Daoy (cell line): ENCODE results near the gene TMEM132C. TPM values are rescaled to one million over a fixed set of nuclear protein-coding genes. Genes with fewer than 3 reads are reported as not detected.
"Not testable (repeated sequence)": the region's sequence is repeated elsewhere in the genome, so short reads cannot be mapped to it uniquely, and the experiment has no call there.

Source experiments
- DNase-seq: peaks from one replicate; pipeline ENCODE4 v3.0.0-alpha.2; 2015; ENCODE audit warnings: low read depth
- total RNA-seq: library from RNA; depleted of rRNA; stranded (reverse); fragments of >200 nt; shearing (Covaris generic); gene quantifications from 2 replicates; pipeline ENCODE4 v1.2.3, GENCODE V29; 2014

The TMEM132C gene
- total RNA-seq, 1 experiment from 2014 or later, result not detected

DNA sequence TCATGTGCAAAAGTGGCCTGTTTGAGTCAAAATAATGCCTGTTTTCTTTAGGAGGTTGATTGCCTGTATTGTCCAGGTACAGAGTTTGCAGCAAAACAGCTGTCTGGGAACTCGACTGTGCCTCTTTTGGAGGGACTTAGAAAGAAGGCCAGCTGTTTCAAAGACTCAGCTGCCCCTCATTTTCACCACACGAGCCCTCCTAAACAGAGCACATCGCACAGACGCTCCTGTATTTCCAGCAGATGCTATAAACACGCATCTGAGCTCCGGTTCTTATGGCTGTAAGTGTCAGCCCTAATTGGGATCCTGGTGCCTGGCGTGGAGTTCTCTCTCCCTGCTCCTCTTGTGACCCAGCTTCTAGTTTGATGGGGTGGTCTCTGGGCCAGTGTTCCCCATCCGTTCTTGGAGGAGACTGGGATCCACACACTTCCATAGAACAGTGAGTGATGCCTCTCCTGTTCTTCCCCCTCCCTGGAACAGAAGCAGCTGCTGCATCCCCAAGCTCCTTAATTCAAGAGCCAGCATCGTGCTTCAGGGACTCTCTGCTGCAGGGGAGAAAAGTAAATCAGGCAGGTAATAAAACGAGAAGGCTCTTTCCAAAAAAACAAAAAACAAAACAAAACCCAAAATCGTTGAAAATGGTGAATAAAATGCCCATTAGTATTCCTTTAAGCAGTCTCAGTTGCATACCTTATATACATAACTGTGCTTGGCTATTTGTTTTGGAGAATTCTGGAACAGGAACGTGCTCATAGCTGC is 287.8 kb downstream of the TMEM132C start:
- no peak for DNase-seq

DNA sequence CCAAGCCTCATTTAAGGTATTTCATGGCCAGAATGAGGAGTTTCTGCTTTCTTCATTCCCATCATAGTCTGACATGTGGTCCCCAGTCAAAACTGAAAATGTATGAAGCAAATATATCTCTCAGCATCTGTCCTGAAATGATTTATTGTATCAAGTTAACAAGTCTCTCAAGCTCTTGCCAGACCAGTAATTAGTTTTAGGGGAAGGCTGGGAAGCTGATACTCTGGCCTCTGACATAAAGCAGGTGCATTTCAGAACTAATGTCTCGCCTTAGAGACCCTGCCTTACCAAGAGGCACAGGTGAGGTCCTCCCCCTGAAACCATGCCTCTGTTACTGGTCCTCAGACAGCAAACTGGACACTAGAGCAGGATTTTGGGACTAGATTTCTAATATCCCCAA is 290.3 kb downstream of the TMEM132C start:
- no peak for DNase-seq

GRCh38 chr12:128564956-128565355 is 298.0 kb downstream of the TMEM132C start:
- DNase-seq, result no peak

- DNase-seq, result no peak
These were observed 300.8 kb downstream of the TMEM132C start for GRCh38 chr12:128567730-128568129.

- no peak for DNase-seq
These were observed 303.5 kb downstream of the TMEM132C start for GRCh38 chr12:128570191-128571065.

DNA sequence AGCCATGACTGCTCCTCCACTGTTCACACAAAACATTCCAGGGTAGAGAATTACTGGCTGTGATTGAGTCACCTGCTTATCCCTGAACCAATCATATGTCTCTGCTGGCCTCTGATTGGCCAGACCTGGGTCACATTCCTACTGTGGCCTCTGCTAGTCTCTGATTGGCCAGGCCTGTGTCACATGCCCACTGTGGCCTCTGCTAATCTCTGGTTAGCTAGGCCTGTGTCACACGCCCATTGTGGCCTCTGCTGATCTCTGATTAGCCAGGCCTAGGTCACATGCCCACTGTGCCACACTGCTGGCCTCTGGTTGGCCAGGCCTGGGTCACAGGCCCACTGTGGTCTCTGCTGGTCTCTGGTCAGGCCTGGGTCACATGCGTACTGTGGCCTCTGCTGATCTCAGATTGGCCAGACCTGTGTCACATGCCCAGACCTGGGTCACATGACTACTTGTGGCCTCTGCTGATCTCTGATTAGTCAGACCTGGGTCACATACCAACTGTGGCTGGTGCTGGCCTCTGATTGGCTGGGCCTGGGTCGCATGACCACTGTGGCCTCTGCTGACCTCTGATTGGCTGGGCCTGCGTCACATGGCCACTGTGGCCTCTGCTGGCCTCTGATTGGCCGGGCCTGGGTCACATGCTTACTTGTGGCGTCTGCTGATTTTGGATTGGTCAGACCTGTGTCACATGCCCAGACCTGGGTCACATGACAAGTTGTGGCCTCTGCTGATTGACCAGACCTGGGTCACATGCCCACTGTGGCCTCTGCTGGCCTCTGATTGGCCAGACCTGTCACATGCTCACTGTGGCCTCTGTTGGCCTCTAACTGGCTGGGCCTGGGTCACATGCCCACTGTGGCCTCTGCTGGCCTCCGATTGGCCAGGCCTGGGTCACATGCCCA is 305.2 kb downstream of the TMEM132C start:
- DNase-seq, result no peak

GRCh38 chr12:128573907-128574306 is 306.9 kb downstream of the TMEM132C start:
- DNase-seq, result no peak

- DNase-seq, result no peak
These were observed 311.1 kb downstream of the TMEM132C start for GRCh38 chr12:128578045-128578444.

DNA sequence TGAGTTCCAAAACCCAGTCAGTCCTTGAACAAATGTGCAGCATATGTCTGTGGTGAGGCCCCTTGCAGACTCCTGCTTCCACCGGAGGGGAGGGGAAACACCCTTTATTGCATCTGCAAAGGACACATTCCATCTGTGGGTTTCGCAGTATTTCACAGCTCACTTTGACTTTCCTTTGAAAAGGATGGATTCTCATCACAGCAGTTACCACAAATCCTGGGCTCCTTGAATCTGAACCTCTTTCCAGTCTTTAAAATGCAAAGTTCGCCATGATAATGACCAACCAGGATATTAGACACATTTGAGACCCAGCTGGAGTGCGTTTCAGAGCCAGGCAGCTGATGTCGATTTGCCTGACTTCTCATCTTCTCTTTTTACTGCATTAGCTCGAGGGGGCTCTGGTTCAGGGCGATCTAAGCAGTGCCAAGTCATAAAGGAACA is 314.4 kb downstream of the TMEM132C start:
- DNase-seq, result no peak

DNA sequence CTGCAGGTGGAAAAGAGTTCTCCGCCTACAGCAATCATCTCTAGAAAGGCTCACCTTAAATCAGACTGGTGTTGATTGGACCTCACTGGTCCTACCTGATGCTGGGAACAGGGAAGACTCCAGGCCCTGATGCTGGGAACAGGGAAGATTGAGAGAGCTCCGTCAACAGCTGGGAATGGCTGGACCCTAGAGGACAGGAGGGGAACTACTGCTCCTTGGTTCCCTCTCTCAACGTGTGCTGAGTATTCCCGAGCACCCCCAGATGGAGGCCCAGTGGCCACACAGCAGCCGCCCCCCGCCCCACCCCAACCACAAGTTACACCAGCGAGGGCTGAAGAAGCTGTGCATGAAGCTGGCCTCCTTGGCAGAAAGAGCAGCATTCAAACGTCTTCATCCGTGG is 316.5 kb downstream of the TMEM132C start:
- no peak for DNase-seq

- DNase-seq, result no peak
These were observed 319.6 kb downstream of the TMEM132C start for GRCh38 chr12:128586451-128587029.

GRCh38 chr12:128587918-128588317 is 320.9 kb downstream of the TMEM132C start:
- DNase-seq, result no peak

- no peak for DNase-seq
These were observed 325.3 kb downstream of the TMEM132C start for GRCh38 chr12:128592220-128592744.

GRCh38 chr12:128594521-128594920 is 327.6 kb downstream of the TMEM132C start:
- no peak for DNase-seq

GRCh38 chr12:128595609-128596008 is 328.6 kb downstream of the TMEM132C start:
- no peak for DNase-seq

- DNase-seq, result no peak
These were observed 333.9 kb downstream of the TMEM132C start for GRCh38 chr12:128600886-128601285.

- DNase-seq, result no peak
These were observed 336.7 kb downstream of the TMEM132C start for GRCh38 chr12:128603573-128604115.

GRCh38 chr12:128604219-128604618 is 337.2 kb downstream of the TMEM132C start:
- not testable (repeated sequence) for DNase-seq

GRCh38 chr12:128606051-128606450 is 339.1 kb downstream of the TMEM132C start:
- DNase-seq, result peak; percentile 62

- no peak for DNase-seq
These were observed 339.6 kb downstream of the TMEM132C start for GRCh38 chr12:128606538-128606937.

DNA sequence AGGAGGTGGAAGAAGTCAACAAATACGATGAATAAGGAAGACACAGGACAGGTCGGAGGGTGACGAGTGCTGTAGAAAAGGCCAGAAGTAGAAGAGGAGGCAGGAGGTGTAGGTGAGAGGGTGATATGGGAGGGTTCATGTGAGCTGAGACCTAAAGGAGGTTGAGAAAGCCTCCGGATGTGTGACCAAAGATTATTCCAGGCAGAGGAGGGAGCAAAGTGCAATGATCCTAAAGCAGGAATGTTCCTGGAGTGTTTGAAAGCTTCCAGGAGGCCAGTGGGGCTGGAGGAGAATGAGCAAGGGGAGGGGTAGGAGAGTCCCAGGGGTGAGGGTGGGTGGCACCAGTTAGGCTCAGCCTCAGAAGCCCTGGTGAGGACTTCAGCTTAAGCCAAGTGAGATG is 340.0 kb downstream of the TMEM132C start:
- DNase-seq, result no peak
